SH-SY5Y (cell line): Measurements from ENCODE around the gene KCNK15.

Experiments
- GATA2 ChIP-seq: IDR thresholded peaks from 2 replicates; pipeline ENCODE4 v1.6.1; 2011; ENCODE audit warnings: mild to moderate bottlenecking, low read depth, low read length
- GATA3 ChIP-seq: IDR thresholded peaks from 2 replicates; pipeline ENCODE4 v1.6.1; 2011; ENCODE audit warnings: low read depth, mild to moderate bottlenecking, low read length, moderate library complexity

The KCNK15 gene

DNA sequence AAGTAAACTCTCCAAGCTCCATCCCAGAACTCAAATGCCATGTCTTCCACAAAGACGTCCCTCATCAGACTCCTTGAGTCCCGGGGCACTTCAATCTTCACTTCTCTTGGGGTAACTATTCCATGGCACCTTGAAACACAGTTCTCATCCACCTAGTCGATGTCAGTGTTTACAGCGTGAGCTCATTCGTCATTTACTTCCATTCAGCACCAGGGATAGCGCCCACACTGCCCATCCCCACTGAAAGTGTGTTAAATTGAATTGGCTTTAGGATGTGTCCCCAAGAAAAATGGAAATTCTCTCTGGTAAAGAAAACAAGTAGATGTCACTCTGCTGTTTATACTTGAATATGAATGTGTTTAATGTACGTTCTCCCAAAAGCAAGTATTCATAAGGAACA is 31.3 kb downstream of the KCNK15 start:
- TF ChIP-seq GATA3, result no peak
- TF ChIP-seq GATA2, result no peak

DNA sequence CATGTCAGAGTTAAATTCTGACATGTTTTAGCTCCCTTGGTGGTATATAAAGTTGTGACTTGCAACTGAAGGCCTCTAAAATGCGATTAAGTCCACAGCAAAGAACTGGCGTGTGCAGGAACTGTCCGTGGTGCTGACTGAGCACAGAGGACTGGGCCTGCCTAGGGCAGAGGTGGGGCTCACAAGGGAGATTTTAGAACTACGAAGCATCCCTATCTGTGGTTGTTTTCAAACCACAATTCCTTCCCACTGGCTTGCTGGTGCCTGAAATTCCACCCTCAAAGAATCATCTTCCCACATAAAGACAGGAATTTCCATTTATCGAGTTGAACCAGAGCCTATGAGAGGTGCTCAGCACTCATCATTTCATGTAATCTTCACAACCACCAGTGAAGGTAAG is 34.6 kb downstream of the KCNK15 start:
- TF ChIP-seq GATA3 (no peak), GATA2 (no peak)

DNA sequence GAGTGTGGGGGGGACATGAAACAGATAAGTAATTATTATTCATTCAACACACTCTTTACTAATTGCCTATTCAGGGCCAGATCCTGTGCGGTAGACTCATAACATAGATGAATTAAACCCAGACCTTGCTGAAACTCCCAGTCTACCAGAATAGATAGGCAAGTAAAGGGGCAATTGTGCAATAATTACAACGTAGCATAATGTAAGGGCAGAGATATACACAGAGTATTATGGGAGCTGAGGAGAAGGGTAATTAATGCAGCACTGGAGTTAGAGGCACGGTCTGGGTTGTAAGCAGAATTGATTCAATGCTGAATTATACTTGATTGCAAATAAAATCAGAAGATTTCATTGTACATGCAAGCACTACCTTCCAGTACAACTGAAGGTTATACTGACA is 35.5 kb downstream of the KCNK15 start:
- TF ChIP-seq GATA3 (no peak), GATA2 (no peak)

DNA sequence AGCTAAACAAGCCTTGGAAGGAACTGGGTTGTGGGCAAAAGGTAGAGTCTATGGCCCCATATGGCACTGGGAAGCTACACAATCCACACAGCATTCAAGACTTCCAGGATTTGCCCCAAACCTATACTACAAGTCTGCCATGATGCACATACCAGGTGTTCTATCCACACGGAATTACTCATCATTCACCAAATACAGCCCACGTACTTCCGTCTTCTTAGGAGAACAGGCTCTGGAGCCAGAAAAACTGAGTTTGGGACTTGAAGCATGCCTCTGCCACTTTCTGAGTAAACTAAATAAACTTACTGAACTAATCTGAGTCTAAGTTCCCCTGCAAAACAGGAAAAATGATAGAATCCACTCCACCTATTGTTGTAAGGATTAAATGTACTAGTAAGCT is 36.1 kb downstream of the KCNK15 start:
- TF ChIP-seq GATA3, result no peak
- no peak for TF ChIP-seq GATA2

DNA sequence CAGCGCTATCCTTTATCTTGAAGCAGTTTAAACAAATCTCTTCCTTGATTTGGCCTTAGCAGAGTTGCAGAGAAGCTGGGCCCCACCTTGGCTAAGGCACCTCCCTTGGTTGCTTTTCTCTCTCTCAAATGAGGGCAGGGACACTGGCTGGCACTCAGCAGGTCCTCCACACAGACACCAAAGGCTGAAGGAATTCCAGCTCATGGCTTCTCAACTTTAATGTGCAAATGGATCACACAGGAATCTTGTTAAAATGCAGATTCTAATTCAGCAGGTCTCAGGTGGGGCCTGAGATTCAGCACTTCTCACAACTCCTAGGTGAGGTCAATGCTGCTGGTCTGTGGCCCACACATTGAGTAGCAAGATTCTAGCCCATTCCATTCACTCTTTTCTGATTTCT is 39.0 kb downstream of the KCNK15 start:
- TF ChIP-seq GATA2, result no peak

DNA sequence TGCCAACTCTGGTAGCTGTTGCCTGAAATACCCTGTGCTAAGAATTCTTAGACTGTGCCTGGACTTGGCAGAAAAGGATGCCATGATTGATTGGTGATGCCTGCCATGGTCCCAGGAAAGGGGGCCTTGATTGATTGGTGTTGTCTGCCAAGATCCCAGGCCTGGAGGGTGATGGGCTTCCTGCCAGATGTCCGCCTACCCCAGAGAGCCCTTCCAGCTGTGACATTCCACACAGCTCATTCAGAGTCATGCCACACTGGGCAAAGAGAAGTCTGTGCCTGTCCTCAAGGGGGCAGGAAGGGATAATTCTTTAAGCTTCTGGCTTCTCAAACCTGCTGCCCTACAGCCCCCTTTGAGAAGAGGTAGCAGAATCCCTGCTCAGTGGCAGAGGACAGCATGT is 40.1 kb downstream of the KCNK15 start:
- no peak for TF ChIP-seq GATA2
- no peak for TF ChIP-seq GATA3

DNA sequence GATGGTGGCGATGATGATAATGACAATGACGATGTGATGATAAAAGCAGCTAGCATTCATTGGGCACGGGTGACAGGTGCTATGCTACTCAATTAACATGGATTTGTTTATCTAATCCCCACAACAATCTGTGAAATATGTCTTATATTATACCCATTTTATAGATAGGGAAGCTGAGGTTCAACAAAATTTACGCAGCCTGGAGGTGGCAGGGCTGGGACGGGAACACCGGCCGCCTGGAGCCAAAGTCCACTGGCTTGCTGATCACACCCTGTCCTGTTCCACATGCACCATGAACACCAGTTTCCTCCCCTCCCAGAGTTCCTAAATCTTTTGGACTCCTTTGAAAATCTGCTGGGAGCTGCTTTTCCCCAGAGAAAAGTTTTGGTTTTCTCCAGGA is 41.6 kb downstream of the KCNK15 start:
- TF ChIP-seq GATA2 (no peak), GATA3 (no peak)

DNA sequence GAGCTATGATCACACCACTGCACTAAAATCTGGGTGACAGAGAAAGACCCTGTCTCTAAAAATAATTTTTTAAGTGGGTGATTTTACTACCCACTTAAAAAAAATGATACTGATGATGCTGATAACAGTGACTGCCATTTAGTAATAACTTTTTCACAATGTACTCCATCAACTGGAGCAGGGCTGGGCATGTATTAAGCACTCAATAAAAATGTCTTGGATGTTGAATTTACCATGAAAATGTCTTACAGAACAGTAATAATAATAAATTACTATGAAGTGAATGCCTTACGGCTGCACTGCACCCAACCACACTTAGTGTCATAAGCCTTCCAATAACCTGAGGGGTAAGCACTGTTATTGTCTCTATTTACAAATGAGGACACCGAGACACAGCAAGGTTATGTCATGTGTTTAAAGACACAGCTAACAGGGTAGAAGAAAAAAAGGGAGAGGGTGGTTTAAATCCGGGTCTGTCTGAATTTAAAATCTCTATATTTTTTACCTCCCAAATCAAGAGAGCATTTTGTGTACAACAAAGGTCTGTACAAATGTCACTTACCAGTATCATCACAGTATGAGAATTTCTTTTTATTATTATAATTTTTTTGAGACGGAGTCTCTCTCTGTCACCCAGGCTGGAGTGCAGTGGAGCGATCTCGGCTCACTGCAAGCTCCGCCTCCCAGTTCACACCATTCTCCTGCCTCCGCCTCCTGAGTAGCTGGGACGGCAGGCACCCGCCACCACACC is 43.2 kb downstream of the KCNK15 start:
- no peak for TF ChIP-seq GATA2
- no peak for TF ChIP-seq GATA3

DNA sequence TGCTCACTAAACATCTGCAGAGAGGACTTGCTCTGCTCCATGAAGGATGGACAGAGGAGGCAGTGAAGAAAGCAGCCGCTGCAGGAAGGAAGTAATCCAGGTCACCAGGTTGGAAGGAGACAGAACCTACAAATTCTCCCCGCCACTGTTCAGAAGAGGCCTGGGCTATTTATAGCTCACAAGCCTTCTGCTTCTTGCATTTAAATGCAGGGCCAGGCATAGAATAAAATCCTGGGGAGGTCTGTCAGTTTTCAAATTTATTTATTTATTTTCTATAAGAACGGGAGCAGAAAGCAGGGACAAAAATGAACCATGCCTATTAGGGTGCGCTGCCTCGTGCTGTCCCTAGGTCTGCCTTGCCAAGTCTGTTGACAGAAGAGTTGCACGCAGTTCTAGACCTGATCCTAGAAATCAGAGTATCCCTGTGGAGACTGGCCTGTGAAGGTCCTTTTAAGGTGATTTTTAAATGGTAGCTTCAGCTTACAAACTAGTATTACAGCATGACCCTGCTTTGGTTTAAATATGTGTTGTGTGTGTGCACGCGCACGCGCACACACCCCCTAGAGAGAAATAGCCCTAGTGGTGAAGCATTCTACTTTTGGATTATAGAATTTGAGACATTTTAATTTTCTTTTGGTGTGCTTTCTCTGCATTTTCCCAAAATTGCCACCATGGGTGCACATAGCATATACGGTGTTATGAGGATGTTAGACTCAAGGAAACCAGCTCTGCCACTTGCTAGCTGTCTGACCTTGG is 45.2 kb downstream of the KCNK15 start:
- TF ChIP-seq GATA2 (no peak), GATA3 (no peak)

DNA sequence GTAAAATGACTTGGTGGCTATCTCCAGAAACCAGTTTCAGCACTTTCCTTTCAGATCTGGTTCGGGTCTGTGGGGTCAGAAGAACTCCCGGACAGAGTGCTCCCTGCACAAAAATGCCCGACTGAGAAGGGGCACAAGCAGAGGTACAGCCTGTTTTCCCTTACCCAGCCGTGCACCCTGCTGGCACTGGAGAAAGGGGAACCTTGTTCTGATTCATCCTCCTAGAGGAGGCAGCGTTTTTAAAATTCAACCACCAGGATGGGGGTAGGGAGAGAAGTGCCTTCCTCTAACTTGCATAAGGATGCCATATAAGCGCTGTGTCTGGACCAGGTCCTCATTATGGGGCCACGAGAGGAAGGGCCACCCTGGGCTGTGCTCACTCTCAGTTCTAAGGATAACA is 47.1 kb downstream of the KCNK15 start:
- TF ChIP-seq GATA3 (no peak), GATA2 (no peak)

DNA sequence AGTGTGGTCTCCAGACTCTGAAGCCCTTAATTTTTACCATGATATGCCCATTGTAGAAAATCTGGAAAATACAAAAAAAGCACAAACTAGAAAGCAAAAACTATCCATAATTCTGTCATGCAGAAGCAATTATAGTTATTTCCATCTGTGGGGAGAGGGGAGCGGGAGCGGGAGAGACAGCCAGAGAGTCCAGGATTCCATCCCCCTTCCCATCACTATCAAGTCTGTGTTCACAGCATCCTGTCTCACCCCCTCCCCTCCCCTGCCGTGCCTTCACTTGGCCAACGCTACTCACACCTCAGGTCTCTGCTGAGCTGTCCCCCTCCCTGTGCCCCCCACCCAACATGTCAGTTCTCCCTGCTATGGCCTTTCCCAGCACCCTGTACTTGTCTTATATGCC is 50.2 kb downstream of the KCNK15 start:
- TF ChIP-seq GATA2, result no peak
- no peak for TF ChIP-seq GATA3

DNA sequence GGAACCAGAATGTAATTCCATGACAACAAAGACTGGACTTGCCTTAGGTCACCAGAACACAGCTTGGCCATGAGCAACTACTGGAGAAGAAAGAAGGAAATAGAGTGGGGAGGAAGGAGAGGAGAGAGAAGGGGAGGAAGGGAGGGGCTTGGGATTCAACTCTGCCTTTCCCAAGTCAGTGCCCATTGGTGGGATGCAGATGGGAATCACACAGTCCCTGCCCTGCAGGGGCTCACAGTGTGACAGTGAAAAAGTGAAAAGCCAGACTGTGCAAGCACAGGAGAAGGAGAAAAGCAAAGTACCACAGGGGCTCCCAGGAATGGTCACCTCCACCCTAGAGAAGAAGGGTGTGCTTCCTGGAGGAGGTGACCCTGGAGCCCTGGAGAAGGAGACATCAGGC is 50.6 kb downstream of the KCNK15 start:
- no peak for TF ChIP-seq GATA2
- TF ChIP-seq GATA3, result no peak

DNA sequence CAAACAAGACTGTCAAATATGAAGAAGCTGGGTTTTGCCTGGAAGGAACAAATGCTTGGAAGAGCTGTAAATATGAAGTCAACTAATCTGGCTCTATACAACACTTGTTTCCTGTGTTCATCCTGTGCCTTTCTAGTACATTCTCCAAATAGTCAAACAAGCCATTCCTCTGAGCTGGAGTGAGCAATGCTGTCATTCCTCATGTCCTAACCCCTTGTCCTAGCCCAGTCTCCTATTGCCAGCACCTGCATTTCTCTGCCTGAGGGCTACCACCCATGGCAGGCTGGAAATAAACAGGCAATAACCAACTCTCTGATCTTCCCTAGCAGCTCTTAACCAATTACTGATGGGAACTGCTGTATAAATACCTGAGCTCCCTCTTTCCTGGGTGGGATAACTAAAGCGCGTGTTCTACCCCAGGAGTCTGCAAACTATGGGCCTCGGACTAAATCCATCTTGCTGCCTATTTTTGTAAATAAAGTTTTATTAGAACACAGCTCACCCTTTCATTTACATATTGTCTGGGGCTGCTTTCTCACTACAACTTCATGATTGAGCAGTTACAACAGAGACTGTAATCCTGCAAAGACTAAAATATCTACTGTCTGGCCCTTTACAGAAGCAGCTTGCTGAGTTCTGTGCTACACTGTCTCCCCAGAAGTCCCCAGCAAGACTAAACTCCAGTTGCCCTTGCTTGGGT is 51.2 kb downstream of the KCNK15 start:
- TF ChIP-seq GATA3 (no peak), GATA2 (no peak)

DNA sequence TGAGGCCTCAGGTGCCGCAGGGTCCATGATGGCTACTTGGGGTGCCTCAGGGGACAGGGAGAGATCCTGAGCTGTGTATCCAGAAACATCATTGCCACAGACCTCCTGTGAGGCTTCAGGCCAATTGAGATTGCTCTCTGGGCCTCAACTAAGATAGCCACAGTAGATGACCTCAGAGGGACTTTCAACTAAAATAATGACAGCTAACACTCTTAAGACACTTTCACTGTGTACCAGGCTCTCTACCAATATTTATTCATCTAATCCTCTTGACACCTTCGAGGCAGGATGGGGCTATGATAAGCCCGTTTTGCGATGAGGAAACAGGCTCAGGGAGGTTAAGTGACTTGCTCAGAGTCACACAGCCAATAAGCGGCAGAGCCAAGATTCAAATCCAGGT is 54.0 kb downstream of the KCNK15 start:
- no peak for TF ChIP-seq GATA3
- TF ChIP-seq GATA2, result no peak
